DMS53 treated with DMSO at 0.1 percent for 48 hours (cell line): ENCODE results near the gene PIP4K2C.
"Not testable (repeated sequence)": the region's sequence is repeated elsewhere in the genome, so short reads cannot be mapped to it uniquely, and the experiment has no call there.

Experiments used
- DNase-seq: peaks from one replicate; lab custom pipeline; 2025; ENCODE audit not compliant: unreplicated experiment; lab: John Stamatoyannopoulos, UW

Gene PIP4K2C

GRCh38 chr12:57632958-57633840 lies 42.2 kb downstream of the PIP4K2C start, which contains the start of gene B4GALNT1:
B4GALNT1 (minus strand) TSS chr12:57633201; CDS start chr12:57632132, 1,069 bp downstream.
- peak; percentile 55 for DNase-seq

GRCh38 chr12:57636731-57637130 lies 45.7 kb downstream of the PIP4K2C start:
- DNase-seq = not testable (repeated sequence)

- no peak for DNase-seq
These were observed 46.4 kb downstream of the PIP4K2C start for GRCh38 chr12:57637364-57637763.

GRCh38 chr12:57638096-57638495 lies 47.1 kb downstream of the PIP4K2C start:
- no peak for DNase-seq

GRCh38 chr12:57640175-57641042 lies 49.4 kb downstream of the PIP4K2C start:
- no peak for DNase-seq

- no peak for DNase-seq
These were observed 50.9 kb downstream of the PIP4K2C start for GRCh38 chr12:57641699-57642442.

- not testable (repeated sequence) for DNase-seq
These were observed 55.1 kb downstream of the PIP4K2C start for GRCh38 chr12:57645990-57646658.

- not testable (repeated sequence) for DNase-seq
These were observed 55.7 kb downstream of the PIP4K2C start for GRCh38 chr12:57646659-57647049.
